Osteocyte (in vitro differentiated cells): ENCODE results near the gene IGF2R. TPM values are rescaled to one million over a fixed set of nuclear protein-coding genes. Genes with fewer than 3 reads are reported as not detected.

ENCODE experiments used
- DNase-seq: peaks from one replicate; pipeline ENCODE4 v3.0.0; 2021; ENCODE audit warnings: mixed read lengths; ENCODE audit not compliant: unreplicated experiment; ENCODE audit errors: extremely low spot score
- H3K27ac Mint-ChIP-seq: one replicate; pipeline ENCODE4 v1.8.0; 2021; ENCODE audit warnings: mild to moderate bottlenecking, mixed read lengths; ENCODE audit not compliant: unreplicated experiment
- H3K27me3 Mint-ChIP-seq: one replicate; pipeline ENCODE4 v1.8.0; 2021; ENCODE audit warnings: mixed read lengths; ENCODE audit not compliant: unreplicated experiment
- H3K36me3 Mint-ChIP-seq: one replicate; pipeline ENCODE4 v1.8.0; 2021; ENCODE audit warnings: mixed read lengths; ENCODE audit not compliant: unreplicated experiment
- H3K4me1 Mint-ChIP-seq: one replicate; pipeline ENCODE4 v1.8.0; 2021; ENCODE audit warnings: mixed read lengths; ENCODE audit not compliant: unreplicated experiment
- H3K4me3 Mint-ChIP-seq: one replicate; pipeline ENCODE4 v1.8.0; 2021; ENCODE audit warnings: mild to moderate bottlenecking, moderate library complexity, mixed read lengths; ENCODE audit not compliant: unreplicated experiment
- H3K9me3 Mint-ChIP-seq: one replicate; pipeline ENCODE4 v1.8.0; 2021; ENCODE audit warnings: mixed read lengths; ENCODE audit not compliant: unreplicated experiment
- total RNA-seq: library from RNA; stranded (reverse); gene quantifications from 2 replicates; pipeline ENCODE4 v1.2.1, GENCODE V29; 2021
- TF ChIP-seq, protein P1 (sequence below): fragments of 200-600 bp; sonication (generic); IDR thresholded peaks from 2 replicates; pipeline ENCODE4 v1.5.0; 2021; ENCODE audit warnings: antibody characterized with exemption, mild to moderate bottlenecking, moderate library complexity

The IGF2R gene
- total RNA-seq, 1 donor from 2014 or later = 196 TPM

DNA sequence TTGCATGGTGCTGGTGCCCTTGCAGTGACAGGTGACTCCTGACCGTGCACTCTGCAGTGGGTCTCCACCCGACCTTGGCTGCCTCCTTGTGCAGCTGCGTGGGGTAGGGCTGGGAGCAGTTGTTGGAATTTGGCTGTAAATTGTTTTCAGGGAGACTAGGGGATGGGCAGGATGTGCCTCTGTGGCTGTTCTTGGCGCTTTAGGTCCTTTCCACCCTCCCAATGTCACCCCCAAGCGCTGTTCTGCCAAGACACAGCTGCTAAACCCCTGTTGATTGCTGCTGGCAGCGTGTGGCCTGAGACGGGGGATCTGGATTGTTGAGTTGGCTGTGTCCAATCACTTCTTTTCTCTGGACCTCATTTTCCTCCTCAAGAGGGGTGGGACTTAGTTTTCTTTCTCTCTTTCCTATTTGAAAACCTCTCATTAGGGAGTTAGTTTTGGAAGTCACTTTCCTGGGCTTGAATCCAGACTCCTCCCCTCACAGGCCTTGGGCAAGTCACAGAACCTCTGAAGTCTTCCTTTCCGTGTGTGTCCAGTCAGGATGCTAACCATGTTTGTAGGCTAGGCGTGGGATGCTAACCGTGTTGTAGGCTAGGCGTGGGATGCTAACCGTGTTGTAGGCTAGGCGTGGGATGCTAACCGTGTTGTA lies 8.5 kb downstream of the IGF2R start:
- H3K27ac Mint-ChIP-seq = peak overlapping the region; percentile 10
- peaks cover 5% of the 10 kb centered on the region for H3K36me3 Mint-ChIP-seq

DNA sequence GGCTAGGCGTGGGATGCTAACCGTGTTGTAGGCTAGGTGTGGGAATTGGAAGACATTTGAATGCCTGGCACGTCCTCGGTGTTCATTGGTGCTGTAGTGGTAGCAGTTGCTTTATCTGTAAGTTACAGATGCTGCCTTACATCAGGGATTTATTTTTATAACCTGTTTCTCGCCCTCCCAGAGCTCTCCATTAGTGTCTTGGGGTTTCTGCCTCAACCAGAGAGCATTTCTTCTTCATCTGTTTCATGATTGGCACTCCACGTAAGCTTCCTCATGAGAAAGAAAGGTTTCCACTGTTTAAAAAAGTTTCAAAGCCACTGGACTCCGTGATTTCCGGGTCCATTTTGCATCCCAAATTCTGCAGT lies 9.0 kb downstream of the IGF2R start:
- no peak for DNase-seq
- H3K27ac Mint-ChIP-seq = peak overlapping the region; percentile 83
- peaks cover 86% of the 10 kb centered on the region for H3K4me1 Mint-ChIP-seq
- TF ChIP-seq, protein P1, sequence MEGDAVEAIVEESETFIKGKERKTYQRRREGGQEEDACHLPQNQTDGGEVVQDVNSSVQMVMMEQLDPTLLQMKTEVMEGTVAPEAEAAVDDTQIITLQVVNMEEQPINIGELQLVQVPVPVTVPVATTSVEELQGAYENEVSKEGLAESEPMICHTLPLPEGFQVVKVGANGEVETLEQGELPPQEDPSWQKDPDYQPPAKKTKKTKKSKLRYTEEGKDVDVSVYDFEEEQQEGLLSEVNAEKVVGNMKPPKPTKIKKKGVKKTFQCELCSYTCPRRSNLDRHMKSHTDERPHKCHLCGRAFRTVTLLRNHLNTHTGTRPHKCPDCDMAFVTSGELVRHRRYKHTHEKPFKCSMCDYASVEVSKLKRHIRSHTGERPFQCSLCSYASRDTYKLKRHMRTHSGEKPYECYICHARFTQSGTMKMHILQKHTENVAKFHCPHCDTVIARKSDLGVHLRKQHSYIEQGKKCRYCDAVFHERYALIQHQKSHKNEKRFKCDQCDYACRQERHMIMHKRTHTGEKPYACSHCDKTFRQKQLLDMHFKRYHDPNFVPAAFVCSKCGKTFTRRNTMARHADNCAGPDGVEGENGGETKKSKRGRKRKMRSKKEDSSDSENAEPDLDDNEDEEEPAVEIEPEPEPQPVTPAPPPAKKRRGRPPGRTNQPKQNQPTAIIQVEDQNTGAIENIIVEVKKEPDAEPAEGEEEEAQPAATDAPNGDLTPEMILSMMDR = no peak
- peaks cover 5% of the 10 kb centered on the region for H3K36me3 Mint-ChIP-seq
- no peaks in the 10 kb centered on the region for H3K9me3 Mint-ChIP-seq
- no peaks in the 10 kb centered on the region for H3K27me3 Mint-ChIP-seq
- H3K4me3 Mint-ChIP-seq = no peak overlapping the region

More for the DNA sequence above, 8.5 kb downstream of the IGF2R start:
- Mint-ChIP-seq H3K4me1 (peaks cover 86% of the 10 kb centered on the region), H3K4me3 (no peak overlapping the region), H3K27me3 (no peaks in the 10 kb centered on the region), H3K9me3 (no peaks in the 10 kb centered on the region)
- DNase-seq = peak; percentile 51
- TF ChIP-seq, protein P1 = no peak

DNA sequence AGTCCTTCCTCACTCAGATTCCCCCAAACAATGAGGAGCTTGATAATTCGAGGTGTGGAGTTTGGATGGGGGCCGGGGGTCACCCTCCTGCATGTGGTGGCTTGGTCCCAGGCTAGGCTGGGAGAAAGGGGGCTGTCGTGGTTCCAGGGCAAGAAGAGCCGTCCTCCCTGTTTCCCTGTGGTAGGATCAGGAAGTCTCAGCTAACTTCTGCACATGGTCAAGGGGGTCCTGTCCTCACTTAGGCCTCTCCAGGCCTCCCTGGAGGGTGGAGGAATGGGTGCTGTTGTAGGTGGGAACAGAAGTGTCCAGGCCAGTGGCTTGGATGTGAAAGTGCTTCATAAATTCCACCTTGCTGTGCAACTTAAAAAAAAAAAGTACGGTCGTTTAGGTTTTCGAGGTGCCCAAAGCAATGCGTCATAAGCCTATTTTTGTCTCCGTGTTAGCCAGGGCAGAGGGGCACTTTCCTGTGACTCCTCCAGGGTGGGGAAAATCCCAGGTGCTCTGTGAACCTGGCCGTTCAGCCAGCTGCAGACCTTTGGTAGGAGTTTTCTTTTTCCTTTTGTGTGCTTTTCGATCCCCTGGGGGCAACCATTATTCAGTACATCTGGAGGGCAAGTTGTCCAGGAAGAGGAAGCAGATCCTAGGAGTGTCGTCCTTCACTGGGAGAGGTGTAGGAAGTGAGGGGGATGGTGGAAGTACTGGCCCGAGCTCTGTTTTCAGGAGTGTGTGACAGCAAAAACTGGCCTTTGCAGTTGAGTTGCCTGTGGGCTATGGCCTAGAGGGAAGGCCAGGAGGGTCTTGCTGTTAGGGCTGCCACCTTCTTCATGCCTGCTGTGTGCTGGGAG lies 9.6 kb downstream of the IGF2R start:
- Mint-ChIP-seq H3K4me1 (peaks cover 86% of the 10 kb centered on the region), H3K4me3 (no peak overlapping the region), H3K9me3 (no peaks in the 10 kb centered on the region), H3K36me3 (peaks cover 5% of the 10 kb centered on the region), H3K27ac (peak overlapping the region; percentile 83), H3K27me3 (no peaks in the 10 kb centered on the region)
- TF ChIP-seq, protein P1 = no peak
- DNase-seq = no peak

- TF ChIP-seq, protein P1 = no peak
- no peak for DNase-seq
- Mint-ChIP-seq H3K27ac (peak overlapping the region; percentile 83), H3K36me3 (peaks cover 5% of the 10 kb centered on the region), H3K4me3 (no peak overlapping the region), H3K9me3 (no peaks in the 10 kb centered on the region), H3K4me1 (peaks cover 84% of the 10 kb centered on the region), H3K27me3 (no peaks in the 10 kb centered on the region)
Measured at GRCh38 chr6:159979136-159979874, 10.4 kb downstream of the IGF2R start.
